GM12892 (cell line): ENCODE data around the gene EIF3K.

ENCODE experiments used
- POLR2A ChIP-seq: IDR thresholded peaks from 2 replicates; pipeline ENCODE4 v1.6.1; 2011; ENCODE audit warnings: low read depth, low read length, control low read depth
- POLR2AphosphoS5 ChIP-seq: IDR thresholded peaks from 2 replicates; pipeline ENCODE4 v1.6.1; 2011; ENCODE audit warnings: low read depth, low read length, control low read depth
- TAF1 ChIP-seq: IDR thresholded peaks from 2 replicates; pipeline ENCODE4 v1.6.1; 2011; ENCODE audit warnings: low read depth, mild to moderate bottlenecking, control low read depth, low read length, borderline replicate concordance

DNA sequence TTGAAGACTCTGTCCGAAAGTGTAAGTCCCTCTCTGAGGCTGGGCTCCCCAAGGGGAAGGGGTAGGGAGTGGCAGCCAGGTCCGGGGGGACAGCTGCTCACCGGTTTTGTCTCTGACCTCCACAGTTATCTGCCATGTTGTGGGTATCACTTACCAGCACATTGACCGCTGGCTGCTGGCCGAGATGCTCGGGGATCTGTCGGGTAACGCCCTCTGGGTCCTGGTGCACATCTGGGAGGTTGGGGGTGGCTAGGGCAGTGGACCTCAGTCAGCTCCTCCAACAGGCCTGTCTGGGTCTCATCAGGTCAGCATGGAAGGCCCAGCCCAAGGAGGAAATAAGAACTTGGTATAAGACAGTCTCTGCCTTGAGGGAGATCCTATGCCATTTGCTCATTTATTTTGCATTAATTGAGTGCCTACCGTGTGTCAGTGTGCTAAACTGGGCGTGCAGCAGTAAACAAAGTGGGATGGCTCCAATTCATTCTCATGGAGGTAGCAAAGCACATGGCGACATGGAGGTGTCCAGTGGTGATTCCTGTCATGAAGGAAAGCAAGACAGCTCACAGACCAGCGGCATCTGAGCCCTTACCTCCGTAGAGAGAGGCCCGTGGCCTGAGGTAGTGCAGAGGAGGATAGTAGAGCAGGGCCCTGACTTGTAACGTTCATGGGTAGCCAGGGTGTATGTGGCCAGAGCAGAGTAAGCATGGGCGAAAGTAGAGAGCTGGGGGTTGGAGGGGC is 13.7 kb downstream of the EIF3K start:
- TF ChIP-seq POLR2AphosphoS5, result 0 out of 2 replicates have a peak, but pooled peaks have one; percentile 22
- TF ChIP-seq POLR2A, result peak; percentile 53
- TF ChIP-seq TAF1, result no peak
